ENCODE measurements around the gene EMSY.

EMSY gene

DNA sequence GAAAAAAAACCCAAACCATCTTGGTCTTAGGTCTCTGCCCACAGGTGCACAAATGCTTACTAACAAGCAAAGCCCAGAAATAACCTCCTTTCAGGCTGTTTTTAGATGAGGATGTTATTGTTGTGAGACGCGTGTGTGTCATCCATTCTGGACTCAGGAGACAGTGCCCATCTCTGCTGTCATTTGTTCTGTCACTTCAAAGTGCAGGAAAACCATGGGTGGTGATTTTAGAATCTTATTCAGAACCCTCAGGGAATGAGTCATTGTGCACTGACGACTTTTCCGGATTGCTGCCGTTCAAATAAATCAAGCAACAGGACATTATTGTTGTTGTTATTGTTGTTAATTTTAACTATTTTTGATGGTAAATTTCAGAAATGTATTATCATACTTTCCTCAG, 115.4 kb downstream of the EMSY start:
- peak; percentile 14 for DNase-seq (ENCODE audit: low read depth)
- H3K4me3 ChIP-seq (ENCODE audit: low read depth, low read length), result no peak overlapping the region
- TF ChIP-seq, protein P1, sequence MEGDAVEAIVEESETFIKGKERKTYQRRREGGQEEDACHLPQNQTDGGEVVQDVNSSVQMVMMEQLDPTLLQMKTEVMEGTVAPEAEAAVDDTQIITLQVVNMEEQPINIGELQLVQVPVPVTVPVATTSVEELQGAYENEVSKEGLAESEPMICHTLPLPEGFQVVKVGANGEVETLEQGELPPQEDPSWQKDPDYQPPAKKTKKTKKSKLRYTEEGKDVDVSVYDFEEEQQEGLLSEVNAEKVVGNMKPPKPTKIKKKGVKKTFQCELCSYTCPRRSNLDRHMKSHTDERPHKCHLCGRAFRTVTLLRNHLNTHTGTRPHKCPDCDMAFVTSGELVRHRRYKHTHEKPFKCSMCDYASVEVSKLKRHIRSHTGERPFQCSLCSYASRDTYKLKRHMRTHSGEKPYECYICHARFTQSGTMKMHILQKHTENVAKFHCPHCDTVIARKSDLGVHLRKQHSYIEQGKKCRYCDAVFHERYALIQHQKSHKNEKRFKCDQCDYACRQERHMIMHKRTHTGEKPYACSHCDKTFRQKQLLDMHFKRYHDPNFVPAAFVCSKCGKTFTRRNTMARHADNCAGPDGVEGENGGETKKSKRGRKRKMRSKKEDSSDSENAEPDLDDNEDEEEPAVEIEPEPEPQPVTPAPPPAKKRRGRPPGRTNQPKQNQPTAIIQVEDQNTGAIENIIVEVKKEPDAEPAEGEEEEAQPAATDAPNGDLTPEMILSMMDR (IDR thresholded peaks at IDR 0.05; ENCODE audit: insufficient read depth, low read depth, low read length, missing control alignments), result no peak

DNA sequence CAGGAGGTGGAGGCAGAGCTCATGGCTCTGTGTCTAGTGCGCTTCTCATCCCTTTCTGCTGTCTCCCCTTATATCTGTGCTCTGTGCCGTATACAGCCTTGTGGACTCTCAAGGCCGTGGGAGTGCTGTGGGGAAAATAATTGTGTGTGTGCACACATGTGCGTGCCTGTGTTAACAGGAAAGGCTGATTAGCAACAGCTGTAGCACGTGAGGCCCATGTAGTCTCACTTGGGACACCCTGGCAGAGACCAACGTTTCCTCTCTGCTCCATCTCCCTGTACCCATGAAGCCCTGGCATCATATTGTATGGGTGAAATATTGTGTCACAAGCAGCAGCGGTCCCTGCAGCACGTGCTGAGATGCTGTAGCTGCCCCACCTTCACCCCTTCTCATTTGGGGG, 116.4 kb downstream of the EMSY start:
- DNase-seq (ENCODE audit: low read depth), result no peak
- TF ChIP-seq, protein P1 (IDR thresholded peaks at IDR 0.05; ENCODE audit: insufficient read depth, low read depth, low read length, missing control alignments), result no peak
- H3K4me3 ChIP-seq (ENCODE audit: low read depth, low read length), result no peak overlapping the region

DNA sequence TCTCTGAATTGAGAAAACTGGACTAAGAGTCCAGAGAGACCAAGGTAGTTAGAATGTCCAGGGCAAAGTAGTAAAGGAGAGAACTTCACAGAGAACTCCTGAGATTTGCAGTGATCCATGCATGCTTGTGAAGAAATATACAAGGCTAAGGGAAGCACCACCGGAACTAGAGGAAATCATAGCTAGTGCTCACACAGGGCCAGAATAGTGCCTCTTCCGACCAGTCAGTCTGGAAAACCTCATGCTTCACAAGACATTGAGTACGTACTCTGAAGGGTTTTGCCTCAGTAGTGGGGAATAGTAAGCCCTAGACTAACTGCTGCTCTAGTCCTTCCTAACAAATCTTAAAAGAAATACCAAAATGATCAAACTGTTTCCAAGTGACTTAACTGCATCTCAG, 117.7 kb downstream of the EMSY start:
- no peak for DNase-seq (ENCODE audit: low read depth)
- no peak overlapping the region for H3K4me3 ChIP-seq (ENCODE audit: low read depth, low read length)
- TF ChIP-seq, protein P1 (IDR thresholded peaks at IDR 0.05; ENCODE audit: insufficient read depth, low read depth, low read length, missing control alignments), result no peak

DNA sequence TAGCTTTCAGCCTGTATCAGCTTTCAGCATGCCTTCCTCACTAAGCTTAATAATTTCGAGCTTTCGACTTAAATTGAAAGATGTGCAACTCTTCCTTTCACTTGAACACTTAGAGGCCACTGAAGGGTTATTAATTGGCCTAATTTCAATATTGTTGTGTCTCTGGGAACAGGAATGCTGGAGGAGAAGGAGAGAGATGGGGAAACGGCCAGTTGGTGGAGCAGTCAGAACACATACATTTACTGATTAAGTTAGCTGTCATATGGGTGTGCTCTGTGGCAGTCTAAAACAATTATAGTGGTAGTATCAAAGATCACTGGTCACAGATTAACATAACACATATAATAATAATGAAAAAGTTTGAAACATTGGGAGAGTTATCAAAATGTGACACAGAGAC, 119.5 kb downstream of the EMSY start:
- TF ChIP-seq, protein P1 (IDR thresholded peaks at IDR 0.05; ENCODE audit: insufficient read depth, low read depth, low read length, missing control alignments), result no peak
- DNase-seq (ENCODE audit: low read depth), result no peak
- no peak overlapping the region for H3K4me3 ChIP-seq (ENCODE audit: low read depth, low read length)

DNA sequence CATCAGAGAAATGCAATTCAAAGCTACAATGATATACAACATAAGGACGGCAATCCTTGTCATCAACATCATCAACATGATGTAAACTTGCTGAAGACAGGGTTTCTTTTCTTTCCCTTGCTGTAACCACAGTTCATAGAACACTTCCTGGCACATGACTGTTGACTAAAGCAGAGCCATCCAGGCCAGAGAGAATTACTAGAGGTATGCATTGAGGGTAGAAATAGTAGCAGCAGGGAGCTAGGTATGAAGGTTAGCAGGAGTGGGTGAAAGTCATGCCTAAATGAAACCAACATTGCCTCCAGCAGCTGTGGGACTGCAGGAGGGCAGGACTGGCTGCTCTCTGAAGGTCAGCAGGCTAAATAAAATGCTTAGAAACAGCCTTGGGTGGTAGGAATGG, 122.0 kb downstream of the EMSY start:
- no peak overlapping the region for H3K4me3 ChIP-seq (ENCODE audit: low read depth, low read length)
- TF ChIP-seq, protein P1 (IDR thresholded peaks at IDR 0.05; ENCODE audit: insufficient read depth, low read depth, low read length, missing control alignments), result no peak
- DNase-seq (ENCODE audit: low read depth), result no peak

DNA sequence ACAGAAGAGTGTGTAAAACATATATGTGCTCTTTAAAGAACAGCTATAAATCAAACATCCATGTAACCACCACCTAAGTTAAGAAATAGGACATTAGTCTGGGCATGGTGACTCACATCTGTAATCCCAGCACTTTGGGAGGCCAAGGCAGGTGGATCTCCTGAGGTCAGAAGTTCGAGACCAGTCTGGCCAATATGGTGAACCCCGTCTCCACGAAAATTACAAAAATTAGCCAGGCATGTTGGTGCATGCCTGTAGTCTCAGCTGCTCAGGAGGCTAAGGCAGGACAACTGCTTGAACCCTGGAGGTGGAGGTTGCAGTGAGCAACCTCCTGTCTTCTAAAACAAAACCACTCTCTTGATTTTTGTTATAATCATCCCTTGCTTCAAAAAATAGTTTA, 122.4 kb downstream of the EMSY start:
- DNase-seq (ENCODE audit: low read depth), result no peak
- TF ChIP-seq, protein P1 (IDR thresholded peaks at IDR 0.05; ENCODE audit: insufficient read depth, low read depth, low read length, missing control alignments), result no peak
- H3K4me3 ChIP-seq (ENCODE audit: low read depth, low read length), result no peak overlapping the region

DNA sequence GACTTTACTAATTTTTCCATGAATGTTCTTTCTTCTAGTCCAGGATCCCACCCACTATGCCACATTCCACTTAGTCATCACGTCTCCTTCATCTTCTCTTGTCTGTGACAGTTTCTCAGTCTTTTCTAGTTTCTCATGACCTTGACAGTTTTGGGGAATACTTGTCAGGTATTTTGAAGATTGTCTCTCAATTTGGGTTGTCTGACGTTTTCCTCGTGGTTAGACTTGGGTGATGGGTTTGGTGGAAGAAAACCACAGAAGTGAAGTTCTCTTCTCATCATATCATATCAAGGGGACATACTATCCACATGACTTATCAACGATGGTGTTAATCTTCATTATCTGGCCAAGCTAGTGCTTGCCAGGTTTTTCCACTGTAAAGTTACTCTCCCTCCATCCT, 123.3 kb downstream of the EMSY start:
- DNase-seq (ENCODE audit: low read depth), result no peak
- TF ChIP-seq, protein P1 (IDR thresholded peaks at IDR 0.05; ENCODE audit: insufficient read depth, low read depth, low read length, missing control alignments), result no peak
- no peak overlapping the region for H3K4me3 ChIP-seq (ENCODE audit: low read depth, low read length)

All from GM12865 (cell line).